GM23248 (cell line): ENCODE measurements around the gene SEC11A.

Experiments
- EZH2 ChIP-seq: fragments of 200-600 bp; sonication (generic); IDR thresholded peaks from 2 replicates; pipeline ENCODE4 v1.6.1; 2018; ENCODE audit warnings: antibody characterized with exemption, mild to moderate bottlenecking; ENCODE audit not compliant: insufficient read depth, poor library complexity, severe bottlenecking
- EZH2phosphoT487 ChIP-seq: fragments of 200-600 bp; sonication (generic); IDR thresholded peaks from 2 replicates; pipeline ENCODE4 v1.6.1; 2018; ENCODE audit warnings: antibody characterized with exemption, moderate library complexity, mild to moderate bottlenecking, low read depth; ENCODE audit not compliant: insufficient read depth

DNA sequence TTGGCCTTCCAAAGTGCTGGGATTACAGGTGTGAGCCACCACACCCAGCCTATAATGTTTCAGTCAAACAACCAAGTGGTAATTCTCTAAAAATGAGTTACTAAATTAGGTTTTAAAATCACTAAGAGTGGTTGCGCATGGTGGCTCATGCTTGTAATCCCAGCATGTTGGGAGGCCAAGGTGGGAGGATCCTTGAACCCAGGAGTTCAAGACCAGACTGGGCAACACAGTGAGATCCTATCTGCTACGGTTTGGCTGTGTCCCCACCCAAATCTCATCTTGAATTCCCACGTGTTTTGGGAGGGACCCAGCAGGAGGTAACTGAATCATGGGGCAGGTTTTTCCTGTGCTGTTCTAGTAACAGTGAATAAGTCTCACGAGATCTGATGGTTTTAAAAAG, 26.1 kb downstream of the SEC11A start:
- TF ChIP-seq EZH2phosphoT487 = no peak
- no peak for TF ChIP-seq EZH2
